Measurements from ENCODE around the gene HSP90B1.

The HSP90B1 gene

DNA sequence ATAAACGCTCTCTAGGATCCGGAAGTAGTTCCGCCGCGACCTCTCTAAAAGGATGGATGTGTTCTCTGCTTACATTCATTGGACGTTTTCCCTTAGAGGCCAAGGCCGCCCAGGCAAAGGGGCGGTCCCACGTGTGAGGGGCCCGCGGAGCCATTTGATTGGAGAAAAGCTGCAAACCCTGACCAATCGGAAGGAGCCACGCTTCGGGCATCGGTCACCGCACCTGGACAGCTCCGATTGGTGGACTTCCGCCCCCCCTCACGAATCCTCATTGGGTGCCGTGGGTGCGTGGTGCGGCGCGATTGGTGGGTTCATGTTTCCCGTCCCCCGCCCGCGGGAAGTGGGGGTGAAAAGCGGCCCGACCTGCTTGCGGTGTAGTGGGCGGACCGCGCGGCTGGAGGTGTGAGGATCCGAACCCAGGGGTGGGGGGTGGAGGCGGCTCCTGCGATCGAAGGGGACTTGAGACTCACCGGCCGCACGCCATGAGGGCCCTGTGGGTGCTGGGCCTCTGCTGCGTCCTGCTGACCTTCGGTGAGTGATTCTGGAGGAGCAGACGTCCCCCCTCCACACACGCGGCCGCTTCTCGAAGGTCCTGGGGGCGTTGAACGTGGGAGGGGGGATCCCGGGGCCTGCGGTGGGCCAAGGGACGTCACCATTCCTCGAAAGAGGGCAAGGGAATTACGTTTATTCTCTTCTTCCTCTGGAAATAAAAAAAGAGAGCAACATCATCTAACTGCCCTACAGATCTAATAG lies at the start of gene HSP90B1:
Gene HSP90B1 (plus strand): TSS at position 377 of the 753 bp plus-strand sequence. CDS start 106 bp downstream, at position 483.
- peak; percentile 98 for DNase-seq

DNA sequence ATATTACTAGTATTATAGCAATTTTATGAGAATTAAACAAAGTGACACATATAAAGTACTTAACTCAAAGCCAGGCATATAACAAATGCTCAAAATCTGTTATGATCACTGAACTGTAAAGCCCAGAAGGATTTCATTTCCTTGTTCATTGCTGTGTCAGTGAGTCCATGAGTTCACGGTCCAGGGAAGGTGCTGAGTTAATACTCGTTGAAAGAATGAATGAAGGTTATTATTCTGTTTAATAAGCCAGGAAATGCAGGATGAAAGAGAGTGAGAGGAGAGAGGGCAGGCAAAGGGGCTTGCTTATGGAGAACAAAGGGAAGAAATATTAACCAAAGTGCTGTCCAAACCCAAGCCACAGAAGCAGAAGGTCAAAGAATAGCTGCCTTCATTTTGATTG lies 48.9 kb upstream of the HSP90B1 start:
- no peak for DNase-seq

DNA sequence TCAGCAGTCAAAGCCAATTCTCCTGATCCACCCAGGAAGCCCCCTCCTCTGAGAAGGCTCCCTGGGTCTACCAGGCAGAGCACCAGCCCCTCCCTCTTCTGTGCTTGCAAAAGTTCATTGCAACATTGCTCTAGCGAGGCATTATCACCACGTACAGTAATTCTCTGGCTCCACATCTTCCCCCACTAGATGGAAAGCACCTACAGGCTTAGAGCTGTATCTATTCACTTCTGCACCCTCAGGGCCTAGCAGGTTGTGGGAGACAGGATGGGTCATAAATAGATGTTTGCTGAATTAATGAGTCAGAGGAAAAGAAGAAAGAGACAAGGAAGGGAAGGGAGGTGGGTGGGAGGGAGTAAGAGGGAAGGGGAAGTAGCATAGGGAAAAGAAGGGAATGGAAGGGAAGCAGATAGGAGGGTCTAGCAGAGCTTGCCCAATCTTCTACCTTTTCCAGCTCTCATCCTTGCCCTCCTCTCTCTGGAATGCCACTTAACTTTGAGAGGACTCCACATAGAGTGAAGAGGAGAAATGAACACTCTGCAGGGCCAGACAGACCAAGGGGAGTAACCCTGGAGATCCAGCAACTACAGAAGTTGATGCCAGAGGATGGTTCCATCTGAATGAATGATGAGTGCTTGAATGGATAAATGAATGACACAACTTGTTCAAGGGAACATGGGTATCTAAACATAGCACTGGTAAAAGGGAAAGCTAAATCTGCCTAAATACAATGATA lies 47.2 kb upstream of the HSP90B1 start:
- no peak for DNase-seq

DNA sequence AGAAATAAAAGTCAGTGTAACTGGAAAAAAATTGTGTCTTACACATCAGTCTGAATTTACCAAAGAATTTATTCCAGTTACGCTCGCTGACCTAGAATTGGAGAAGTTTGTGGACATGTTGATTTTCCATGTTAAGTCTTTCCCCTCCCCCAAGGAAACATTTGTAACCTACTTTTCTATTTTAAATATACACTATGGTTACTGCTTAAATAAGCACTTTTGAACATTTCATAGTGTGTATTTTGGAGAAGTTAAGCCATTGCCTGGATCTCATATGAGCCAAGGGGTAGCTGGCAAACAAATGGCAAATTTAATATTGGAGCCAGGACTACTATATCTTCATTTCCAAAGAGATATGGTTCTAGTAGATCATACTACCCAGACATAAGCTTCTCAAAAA lies 46.3 kb upstream of the HSP90B1 start:
- DNase-seq: no peak

DNA sequence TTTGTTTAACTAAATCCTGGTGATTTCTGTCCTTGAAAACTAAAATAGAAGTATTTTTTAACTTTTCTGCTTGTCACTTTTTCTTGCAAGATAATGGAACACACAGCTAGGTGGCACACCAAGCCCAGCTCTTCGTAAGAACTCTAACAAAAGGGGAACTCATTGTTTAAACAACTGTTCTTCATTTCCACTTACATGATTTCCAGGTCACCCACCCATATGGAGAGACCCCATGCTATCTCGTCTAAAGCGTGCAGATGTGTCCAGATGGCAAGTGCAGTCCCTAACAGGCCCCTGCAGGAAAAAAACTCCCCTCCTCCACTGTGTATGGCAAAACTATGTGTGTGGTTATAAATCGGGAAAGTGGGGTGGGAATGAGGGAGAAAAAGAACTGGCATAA lies 45.9 kb upstream of the HSP90B1 start:
- peak; percentile 17 for DNase-seq

DNA sequence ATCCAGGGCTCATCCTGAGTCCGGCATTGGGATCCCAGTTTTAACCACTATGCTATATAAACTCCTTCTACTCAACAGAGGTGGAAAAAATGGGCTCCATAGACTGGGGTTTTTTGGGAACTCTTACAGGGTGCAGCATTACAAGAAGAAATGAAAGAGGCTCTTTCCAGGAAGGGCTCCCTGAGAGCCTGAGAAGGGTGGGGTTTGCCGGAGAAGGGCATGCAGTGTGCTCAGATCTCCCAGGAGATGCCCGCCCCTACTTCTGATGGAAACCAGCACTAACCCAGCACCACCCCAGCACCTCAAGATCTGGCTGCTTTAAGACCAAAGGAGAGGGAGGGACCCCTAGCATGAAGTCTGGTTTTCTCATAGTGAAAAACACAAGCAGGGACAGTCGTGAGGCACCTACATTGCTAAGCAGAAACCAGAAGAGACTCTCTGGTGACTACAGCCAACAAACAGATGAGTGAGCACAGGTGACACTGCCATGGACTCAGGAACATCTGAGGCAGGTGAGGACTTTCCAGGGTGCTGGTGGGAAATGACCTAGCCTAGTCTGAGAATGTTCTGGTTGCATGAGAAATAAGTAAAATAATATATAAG lies 43.9 kb upstream of the HSP90B1 start:
- DNase-seq: no peak

DNA sequence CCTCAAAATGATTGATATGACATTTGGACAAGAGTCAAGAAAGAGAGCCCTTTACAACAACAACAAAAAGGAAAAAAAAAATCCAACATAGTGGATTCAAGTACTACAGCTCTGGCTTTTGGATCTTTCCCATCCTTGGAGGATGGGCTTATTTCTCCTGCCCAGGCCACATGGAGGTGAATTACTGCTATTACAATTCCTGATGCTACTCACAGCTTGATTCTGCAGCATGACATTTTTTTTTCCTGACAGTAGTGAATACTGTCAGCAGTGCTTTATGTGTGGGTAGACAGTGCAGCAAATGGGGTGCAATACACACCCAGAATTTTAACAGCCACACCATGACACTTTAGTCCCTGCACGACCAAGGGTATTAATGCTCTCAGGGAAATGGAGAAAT lies 42.5 kb upstream of the HSP90B1 start:
- DNase-seq: no peak

DNA sequence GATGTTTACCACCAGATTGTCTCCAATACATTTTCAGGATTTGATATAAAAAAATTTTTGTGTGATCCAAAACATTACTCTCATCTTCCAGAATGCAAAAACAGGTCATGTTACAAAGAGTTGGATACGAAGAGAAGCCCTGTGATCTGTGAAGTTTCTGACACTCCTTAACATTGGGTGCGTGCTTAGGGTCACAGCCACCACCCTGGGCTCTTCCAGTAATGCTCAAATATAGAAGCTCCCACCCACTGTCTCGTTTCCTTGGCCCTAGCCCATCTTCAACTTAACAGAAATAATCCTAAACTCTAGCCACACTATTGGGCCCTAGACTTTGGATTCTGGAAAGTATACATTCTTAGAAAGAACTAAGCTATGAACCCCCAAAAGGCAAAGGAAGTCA lies 32.9 kb upstream of the HSP90B1 start:
- DNase-seq: no peak

DNA sequence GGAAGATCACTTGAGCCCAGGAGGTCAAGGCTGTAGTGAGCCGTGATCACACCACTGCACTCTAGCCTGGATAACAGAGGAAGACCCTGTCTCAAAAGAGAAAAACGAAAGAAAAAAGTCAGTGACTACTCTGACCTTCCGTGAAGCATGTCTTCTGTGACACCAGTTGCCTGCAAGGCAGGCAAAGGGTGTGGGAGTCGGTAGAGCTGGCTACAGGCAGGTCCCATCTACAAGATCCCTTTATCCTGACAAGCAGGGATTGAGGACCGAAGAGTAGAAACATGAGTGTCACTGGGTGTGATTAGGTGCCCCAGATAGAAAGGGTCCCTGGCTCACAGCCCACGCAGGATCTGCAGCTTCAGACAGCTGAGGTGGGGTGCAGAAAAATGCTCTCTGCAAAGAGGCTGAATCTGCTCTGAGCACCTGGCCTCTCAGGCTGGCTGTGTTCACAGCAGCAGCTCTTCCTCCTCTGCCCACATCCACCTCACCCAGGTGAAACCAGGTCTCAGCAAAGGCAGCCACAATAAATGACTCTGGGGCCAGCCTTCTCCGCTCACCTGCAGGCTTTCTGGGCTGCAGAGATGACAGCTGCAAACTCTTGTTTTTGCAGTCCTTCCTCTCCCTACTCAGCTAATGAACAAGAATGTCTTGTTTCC lies 28.6 kb upstream of the HSP90B1 start:
- no peak for DNase-seq

DNA sequence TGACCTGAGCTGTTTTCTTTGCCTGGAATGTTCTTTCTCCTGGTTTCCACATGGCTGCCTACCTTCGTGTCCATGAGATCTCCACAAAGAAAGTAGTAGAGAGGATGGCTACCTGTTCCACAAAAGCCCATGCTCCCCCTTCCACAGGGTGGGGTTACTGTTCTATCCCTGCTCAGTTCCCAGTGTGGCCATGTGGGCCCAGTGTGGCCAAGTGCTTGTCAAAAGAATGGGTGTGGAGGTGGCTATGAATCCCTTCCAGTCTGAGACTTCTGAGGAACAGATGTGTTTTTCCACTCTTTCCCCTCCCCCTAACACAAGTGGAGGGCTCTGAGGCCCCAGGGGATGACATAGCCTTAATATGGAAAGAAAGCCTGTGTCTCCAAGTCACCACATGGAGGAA lies 26.2 kb upstream of the HSP90B1 start:
- no peak for DNase-seq

DNA sequence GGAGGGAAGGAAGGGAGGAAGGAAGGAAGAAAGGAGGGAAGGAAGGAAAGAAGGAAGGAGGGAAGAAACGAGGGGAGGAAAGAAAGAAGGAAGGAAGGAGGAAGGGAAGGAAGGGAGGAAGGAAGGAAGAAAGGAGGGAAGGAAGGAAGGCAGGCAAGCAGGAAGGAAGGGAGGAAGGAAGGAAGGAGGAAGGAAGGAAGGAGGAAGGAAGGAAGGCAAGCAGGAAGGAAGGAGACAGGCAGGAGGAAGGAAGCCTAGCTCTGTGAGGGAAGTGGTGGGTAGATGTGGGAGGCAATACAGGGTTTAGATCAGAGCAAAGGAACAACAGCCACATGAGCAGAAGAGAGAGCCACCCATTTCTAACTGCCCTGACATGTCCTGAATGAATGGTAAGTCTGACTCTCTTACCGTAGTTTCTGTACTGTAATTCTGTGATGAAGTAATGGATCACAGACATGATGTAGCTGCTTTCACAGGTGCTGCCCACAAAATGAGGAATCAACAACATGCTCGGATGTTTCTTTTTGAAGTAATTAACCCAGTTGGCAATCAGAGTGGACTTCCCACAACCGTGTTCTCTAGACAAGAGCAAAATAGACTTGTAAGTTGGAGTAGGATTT lies 24.4 kb upstream of the HSP90B1 start:
- no peak for DNase-seq

DNA sequence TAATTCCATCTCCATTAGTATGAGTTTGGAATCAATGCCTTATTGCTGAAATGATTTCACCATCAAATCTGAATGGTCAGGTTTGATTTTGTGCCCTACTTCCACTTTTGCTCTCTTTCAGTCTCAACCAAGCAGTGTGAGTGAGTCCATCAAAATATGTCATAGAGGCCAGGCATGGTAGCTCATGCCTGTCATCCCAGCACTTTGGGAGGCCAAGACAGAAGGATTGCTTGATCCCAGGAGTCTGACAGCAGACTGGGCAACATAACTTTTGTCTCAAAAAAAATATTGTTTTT lies 22.0 kb upstream of the HSP90B1 start:
- no peak for DNase-seq

DNA sequence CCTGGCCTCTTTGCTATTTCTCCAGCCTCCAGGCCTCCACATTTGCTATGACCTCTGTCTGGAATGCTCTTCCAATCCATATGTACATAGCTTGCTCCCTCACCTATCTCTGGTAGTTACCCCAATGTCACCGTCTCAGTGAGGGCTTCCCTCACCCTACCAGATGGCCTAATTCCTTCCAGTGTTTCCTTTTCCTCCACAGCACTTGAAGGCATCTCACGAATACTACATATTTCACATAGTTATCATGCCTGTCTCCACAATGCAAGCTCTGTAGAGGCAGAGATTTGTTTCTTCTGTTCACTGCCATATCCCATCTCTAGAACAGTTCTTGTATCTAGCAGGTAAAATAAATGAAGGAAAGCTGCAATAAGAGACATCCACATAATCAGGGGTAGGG lies 21.3 kb upstream of the HSP90B1 start:
- DNase-seq: no peak

DNA sequence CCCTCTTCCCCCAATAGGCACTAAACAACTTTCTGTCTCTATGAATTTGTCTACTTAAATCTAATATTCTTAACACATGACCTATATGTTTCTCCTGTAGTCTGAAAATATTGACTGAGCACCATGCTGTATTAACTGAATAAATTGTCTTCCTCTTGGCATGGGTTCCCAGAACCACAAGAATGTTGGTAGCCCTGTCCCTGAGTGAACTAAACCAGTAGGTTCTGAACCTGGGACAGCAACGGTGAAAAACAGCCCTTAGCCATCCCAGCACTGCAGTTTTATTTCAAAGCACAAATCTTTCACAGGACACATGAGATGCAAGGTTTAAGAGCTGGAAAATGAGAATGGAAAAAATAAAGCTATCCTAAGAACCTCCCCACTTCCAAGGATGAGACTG lies 20.4 kb upstream of the HSP90B1 start:
- no peak for DNase-seq

DNA sequence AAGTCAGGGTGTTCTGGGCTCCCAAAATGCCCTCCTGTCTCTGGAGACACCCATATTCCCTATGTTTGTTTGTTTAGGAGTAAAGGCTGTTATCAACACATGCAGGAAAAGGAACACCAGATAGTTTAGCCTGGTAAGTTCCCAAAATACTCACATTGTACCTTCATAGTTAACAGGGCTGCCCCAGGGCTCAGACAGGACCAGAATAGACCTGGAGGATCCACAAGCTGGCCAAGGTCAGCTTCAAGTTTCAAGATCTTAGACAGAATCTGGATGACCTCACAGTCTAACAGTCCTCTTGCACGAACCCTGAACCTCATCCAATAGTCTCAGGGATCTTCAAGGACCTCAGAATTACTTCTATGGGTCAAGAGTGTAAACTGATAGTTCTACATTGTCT lies 18.1 kb upstream of the HSP90B1 start:
- DNase-seq: no peak

DNA sequence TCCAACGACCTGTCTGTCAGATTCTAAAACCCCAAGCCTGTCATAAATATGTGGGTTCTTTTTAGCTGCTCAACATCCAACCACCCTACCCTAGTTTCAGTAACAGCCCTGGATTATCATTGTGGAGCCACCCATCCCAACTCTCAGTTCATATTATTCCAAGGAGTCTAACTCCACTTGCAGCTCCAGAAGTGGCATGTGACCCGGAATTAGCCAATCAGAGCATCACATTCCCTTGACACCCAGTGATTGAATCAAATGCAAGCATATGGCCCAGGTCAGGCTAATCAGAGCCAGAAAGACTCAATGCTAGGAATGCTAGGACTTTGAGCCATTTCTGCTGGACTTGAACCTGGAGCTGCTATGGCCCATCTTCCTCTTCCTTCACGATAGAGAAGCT lies 17.1 kb upstream of the HSP90B1 start:
- DNase-seq: no peak

DNA sequence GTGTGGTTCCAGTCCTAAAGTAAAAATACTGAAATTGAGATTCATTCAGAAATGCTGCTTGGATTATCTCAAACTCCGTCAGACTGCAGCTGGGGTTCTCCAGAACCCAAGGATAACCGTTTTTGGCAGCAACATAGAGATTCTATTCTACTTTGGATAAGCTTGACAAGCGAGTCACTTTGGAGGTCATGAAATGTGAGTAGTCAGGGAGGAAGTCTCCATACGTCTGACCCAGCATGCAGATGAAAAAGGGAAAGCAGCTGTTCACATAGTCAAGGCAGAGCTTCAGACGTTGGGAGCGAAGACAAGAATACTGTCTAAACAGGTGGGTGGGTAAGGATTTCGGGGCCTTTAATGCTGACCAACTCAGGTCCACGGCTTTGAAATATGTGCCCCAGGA lies 14.9 kb upstream of the HSP90B1 start:
- DNase-seq: no peak

DNA sequence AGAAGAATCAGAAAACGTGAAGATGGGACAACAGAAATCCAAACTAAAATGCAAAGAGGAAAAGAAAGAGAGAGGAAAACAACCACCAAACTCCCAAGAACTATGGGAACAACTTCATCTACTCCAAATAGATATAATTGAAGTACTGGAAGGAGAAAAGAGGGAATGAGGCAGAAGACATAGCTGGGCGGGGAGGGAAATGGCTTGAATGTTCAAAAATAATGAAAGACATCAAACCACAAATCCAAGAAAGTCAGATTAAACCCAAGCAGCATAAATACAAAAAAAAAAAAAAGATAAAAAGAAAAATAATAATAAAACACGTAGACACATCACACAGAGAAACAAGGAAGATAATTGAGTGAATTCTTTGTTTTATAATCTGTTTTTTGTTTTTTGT lies 12.3 kb upstream of the HSP90B1 start:
- DNase-seq: no peak

DNA sequence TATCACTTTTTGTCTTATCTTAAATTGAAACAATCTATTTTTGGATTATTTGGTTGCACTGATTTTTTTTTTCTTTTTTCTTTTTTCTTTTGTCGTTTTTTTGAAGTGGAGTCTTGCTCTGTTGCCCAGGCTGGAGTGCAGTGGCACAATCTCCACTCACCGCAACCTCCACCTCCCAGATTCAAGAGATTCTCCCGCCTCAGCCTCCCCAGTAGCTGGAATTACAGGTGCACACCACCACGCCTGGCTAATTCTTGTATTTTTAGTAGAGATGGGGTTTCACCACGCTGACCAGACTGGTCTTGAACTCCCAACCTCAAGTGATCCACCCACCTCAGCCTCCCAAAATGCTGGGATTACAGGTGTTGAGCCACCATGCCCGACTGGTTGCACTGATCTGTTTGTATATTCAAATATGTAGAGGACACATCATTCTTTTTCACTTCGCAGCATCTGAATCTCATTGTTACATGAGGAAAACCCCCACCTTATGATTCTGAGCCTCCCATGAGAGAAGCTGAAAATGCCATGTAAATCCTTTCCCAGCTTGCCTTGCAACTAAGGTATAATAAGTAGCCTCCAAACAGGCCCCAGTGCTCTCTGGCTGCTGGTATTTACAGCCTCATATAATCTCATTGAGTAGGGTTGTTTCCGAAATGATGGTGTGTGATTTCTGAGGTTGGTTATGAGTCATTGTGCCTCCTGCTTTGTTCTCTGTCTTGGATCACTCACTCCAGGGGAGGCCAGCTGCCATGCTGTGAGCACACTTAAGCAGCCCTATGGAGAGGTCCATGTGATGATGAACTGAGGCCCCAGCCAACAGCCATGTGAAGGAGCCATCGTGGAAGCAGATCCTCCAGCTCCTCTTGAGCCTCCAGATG lies 5.2 kb upstream of the HSP90B1 start:
- no peak for DNase-seq

DNA sequence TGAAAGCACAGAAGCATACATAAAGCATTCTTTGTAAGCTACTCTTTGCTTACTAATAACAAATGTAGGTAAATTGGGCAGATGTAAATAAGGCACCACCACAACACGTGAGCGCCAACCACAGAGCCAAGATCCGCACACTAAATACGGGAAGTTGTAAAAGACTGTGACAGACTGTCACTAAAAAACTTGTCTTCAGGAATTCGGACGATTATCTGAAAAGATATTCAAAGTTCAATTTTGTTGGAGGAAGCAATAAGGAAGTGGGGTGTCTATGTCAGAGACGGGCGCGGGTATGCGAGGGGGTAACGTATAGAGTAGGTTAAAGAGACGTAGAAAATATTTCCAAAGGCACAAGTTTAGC lies 1.5 kb upstream of the HSP90B1 start:
- DNase-seq: no peak

DNA sequence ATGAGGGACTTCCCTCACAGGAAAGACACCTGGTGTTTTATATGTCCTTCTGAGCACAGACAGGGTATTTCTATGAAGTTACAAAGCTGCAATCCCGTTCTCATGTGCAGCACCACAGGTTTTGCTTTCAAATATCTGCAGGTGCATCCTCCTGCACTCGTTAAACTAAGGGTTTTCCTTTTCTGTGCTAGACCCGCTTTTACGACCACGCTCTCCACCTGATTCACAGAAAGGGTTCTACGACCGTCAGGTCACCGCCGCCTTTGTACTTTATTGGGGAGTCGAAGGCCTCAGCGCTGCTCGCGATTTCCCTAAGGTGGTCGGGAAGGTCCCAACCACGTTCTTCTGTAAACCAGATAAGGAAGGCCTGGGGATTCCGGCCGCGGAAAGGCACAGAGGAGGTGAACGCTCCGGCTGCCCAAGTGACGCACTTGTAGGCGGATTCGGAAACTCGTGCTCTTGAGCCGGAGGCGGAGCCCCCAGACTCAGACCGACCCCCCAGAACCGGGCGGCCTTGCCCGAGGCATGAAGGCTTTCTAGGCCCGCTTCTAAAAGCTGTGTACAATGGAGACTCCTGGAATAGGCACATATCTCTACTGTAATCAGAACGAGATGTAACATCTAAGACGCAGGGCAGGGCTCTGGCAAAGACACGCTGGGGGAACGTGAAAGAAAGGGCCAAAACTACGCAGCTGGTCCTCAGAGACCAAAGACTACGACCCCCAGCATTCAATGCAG lies 995 bp upstream of the HSP90B1 start:
- DNase-seq: peak; percentile 76

DNA sequence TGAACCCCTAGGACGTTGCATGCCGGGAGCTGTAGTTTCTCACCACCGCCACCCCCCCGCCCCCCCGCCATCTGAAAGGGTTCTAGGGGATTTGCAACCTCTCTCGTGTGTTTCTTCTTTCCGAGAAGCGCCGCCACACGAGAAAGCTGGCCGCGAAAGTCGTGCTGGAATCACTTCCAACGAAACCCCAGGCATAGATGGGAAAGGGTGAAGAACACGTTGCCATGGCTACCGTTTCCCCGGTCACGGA lies 501 bp upstream of the HSP90B1 start:
- DNase-seq: peak; percentile 91

Measured in NCI-H1694 treated with DMSO at 0.1 percent for 48 hours (cell line).